ENCODE data around the gene NUBPL.
A peak's percentile ranks its signal among the peaks of the same experiment; 100 is the strongest.
"Not testable (repeated sequence)": the region's sequence is repeated elsewhere in the genome, so short reads cannot be mapped to it uniquely, and the experiment has no call there.

NUBPL gene

DNA sequence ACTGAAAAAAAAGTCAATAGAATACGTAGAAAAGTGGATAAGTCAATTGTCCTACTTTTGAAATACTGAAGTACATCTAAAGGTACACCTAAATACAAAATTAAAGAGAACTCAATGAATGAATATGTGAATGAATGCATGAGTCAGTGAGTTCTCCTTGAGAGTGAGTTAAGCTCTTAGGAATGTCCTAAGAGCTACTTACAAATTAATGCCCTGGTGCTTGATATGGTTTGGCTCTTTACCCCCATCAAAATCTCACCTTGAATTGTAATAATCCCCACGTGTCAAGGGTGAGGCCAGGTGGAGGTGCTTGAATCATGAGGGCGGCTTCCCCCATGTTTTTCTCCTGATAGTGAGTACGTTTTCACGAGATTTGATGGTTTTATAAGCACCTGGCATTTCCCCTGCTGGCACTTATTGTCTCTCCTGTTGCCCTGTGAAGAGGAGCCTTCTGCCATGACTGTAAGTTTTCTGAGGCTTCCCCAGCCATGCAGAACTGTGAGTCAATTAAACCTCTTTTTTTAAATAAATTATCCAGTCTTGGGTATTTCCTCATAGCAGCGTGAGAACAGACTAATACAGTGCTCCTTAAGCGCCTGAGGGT lies 323.7 kb downstream of the NUBPL start:
- no peak for DNase-seq

DNA sequence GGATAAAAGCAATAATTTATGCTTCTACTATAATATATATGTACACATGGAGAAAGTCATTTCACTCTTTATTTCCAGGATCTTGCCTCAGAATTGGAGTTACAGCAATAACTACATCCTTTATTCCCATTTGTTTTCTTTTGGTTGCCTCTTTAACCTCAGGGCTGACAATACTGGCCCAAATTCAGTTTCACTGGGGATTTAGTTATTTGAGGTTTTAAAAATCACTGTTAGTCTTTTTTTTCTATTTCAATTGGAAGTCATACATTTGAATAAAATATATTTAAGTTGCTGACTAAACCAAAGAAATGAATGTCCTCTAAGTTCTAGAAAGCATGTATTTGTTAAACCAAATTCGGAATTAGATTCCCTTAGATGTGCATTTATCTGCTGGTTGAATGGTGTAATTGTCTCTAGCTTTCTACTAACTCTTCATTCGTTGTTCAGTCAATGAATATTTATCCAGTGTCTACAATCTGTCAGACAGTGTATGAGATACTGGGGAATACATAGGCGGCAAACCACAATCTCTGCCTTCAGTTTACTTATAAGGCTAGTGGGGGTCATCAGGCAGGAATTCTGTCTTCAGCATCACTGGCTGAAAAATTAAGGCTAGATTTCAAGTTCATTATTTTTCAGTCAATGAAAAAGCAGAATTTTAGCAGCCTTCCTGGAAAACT lies 325.1 kb downstream of the NUBPL start:
- DNase-seq = no peak

DNA sequence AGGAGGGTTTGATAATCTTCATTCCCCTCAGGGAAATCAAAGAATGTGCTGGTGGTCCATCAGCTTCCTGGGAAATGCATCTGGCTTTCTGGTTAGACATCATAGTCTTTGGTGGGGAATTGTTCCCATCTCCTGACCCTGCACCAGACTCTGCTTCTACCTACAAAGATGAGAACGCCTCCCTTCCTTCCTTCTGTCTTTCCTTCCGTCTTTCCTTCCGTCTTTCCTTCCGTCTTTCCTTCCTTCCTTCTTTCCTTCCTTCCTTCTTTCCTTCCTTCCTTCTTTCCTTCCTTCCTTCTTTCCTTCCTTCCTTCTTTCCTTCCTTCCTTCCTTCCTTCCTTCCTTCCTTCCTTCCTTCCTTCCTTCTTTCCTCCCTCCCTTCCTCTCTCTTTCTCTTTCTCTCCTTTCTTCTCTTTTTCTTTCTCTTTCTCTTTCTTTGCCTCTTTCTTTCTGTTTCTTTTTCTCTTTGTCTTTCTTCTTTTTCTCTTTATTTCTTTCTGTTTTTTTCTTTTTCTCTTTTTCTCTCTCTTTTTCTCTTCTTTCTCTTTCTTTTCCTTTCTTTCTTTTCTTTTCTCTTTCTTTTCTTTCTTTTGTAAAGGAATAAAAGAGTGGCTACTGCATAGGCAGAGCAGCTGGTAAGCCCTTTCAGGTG lies 326.9 kb downstream of the NUBPL start:
- no peak for DNase-seq

DNA sequence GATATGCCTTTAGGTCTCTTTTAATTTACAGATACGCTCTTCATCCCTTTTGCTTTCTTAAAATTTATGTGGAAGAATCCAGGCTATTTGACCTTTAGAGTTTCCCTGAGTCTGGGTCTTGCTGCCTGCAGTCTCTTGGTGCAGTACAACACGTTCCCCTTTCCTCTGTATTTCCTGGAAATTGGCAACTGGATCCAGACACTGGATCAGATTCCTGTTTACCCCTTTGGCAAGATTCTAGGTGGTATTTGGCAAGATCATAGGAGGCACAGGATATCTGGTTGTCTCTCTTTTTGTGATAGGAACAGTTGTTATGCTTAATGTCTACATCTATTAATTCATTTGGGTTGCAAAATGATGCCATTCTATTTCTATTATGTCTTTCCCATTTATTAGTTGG lies 328.1 kb downstream of the NUBPL start:
- DNase-seq = no peak

DNA sequence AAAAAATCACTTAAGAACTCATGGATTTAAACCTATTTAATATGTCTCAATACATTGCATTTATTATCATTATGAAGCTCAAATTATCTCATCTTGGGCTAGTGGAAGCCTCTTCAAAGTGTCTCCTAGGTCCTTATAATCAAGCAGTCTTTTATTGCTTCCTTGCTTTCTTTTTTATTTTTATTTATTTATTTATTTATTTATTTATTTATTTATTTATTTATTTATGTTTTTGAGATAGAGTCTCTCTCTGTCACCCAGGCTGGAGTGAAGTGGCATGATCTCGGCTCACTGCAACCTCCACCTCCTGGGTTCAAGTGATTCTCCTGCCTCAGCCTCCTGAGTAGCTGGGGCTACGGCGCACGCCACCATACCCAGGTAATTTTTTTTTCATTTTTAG lies 329.0 kb downstream of the NUBPL start:
- DNase-seq = not testable (repeated sequence)

DNA sequence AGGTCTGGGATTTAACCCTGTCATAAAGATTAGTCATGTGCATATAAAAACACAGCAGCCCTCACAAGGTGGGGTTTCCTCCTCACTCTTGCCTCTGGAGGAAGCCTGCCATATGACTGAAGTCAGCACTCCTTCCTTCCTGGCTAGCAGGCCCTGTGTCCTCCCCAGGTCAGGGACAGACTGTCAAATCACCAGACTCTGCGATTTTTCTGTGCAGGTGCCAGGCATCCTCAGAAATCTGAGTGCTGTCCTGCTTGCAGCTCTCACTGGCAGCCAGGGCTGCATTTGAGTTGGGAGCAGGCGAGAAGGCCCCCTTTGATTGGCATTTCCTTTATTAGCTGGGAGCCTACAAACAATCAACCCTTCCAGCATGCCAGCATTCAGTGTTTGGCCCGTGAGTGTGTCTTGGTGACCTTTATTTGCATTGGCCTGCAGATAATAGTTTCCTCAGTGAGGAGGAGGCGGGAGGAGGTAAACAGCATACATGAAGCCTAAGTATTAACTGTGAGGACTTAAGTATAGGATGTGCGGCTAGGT lies 332.1 kb downstream of the NUBPL start:
- no peak for DNase-seq

DNA sequence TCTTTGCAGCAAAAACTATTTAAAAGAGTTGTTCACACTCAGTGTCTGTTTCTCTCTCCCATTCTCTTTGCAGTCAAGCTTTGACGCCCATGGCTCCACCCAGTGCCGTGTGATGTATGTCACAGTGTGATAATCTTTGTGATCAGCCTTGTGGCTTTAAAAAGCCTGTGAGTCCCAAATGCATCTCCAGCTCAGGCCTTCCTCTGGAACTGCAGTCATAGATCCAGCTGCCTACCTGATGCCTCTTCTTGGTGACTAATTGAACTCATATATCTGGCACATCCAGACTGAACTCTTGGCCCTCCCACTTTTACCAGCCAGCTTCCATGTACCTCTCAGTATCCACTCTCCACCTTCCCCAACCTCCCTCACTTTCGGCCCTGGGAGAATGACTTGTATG lies 333.1 kb downstream of the NUBPL start:
- no peak for DNase-seq

DNA sequence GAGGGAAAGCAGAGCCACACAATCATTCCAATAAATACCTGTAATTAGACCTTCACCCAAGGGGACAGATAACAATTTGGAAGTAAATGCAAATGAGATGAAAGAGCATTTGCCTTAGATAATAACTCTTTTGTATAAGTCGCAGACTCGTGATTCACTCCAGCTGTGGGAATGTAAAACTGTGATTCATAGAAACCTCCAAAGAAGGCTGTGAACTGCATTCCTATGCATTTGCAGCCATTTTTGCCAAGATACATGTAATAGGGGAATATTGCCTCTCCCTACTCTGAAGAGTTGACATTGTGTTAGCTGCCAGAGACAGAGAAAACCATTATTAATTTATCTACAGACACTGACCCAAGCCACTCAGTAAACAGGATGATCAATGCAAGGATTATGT lies 334.0 kb downstream of the NUBPL start:
- no peak for DNase-seq

DNA sequence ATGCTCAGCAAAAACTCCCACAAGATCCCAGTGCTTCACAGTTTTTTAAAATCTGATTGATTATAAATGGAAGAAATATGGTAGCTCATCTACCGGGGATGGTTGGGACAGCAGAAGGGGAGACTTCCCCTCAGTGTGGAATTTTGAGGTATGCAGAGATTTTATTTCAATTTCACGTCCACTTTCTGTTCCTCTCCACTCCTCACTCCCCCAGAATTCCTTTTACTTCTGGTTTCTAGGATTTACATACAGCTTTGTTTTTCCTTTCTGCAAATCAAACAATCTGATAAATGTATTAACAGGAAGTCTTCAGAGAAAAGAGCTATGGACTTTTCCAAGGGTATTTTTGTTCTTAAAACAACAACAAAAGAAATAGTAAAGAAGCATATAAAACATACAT lies 334.4 kb downstream of the NUBPL start:
- peak; percentile 58 for DNase-seq

DNA sequence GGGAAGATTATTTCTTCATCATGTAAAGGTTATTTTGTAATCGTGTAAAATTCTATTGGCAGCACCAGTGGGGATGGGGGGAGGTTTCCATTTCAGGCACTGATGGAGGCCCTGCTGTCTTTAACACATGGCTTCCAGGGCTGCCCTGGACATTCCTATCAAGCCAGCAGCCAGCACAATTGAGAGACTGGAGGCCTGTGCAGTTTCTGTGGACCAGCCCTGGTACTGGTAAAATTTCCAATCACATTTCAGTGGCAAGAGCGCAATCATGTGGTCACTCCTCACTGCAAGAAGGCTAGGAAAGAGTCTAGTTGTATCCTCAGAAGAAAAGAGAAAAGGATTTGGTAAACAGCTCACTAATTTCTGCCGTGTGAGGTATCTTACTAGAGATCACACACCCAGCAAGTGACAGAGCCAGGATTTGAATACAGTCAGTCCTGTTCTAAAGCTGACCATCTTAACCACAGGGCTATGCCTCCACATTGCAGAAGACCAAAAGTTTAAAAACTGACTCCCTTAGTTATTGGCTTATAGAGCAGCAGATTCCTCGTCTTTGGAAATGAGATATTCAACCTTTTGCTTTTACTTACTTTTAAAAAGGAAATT lies 336.5 kb downstream of the NUBPL start:
- DNase-seq = no peak

DNA sequence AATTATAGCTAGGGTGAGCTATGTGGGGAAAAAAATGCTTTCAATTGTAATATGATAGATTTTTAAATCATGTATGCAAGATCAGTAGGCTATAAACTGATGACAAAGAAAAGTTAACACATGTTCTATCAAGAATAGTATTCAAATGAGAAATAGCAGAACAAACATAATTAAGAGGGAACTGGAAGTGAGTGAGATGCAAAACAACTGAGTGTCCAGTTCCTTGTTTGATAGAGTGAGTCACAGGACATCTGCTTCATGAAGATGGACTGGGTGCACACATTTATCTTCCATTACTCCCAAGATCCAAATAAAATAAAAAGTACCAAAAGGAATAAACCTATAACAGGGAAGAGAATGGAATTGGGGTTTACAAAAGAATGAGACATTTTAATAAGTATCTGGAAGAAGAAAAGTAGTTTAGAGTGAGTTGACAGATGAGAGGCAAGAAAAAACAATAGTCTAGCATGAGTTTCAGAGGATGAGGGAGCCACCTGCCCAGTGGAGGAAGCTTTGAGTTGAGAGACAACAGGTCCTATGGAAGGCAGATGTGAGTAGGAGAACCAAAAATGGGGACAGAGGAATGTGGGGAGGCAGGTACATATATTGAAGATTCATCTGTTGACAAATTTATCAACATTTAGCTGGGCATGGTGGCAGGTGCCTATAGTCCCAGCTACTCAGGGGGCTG lies 337.8 kb downstream of the NUBPL start:
- DNase-seq = peak; percentile 80

DNA sequence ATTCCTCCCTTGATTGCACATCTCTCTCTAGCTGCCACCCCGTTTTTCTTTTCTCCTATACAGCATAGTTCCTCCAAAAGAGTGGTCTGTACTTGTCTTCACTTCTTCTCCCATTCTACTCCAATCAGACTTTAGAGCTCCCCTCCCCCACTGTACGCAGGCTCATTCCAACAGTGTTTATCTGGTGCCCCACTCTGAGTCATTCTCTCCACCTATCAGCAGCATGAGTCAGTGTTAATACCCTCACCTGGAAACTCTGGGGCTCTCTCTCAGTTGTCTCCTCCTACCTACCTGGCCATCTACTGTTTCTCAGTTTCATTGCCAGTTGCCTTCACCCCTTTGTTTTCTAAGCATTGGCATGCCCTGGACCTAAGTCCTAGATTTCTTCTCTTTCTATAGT lies 340.8 kb downstream of the NUBPL start:
- DNase-seq = no peak

DNA sequence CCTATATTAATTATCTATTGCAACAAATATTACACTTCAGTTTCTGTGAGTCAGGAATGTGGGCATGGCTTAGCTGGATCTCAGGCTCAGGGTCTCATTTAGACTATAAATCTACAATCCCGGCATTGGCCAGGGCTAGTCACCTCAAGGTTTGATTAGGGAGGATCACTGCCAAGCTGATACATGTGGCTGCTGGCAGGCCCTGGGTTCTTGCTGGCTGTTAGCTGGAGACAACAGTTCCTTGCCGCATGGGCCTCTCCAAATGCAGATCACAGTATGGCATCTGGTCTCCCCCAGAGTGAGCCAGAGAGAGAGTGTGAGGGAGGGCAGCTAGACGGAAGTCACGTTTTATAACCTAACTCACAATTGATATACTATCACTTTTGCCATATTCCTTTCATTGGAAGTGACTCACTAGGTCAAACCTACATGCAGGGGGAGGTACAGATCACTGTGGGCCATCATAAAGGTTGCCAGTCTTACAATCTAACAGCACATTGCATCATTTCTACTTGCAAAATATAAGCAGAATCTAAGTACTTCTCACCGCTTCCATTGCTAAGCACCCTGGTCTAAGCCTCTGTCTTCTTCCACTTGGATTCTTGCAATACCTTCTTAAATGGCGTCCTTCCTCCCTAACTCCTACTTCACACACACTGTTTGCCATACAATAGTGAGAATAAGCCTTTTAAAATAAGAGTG lies 341.9 kb downstream of the NUBPL start:
- DNase-seq = no peak

DNA sequence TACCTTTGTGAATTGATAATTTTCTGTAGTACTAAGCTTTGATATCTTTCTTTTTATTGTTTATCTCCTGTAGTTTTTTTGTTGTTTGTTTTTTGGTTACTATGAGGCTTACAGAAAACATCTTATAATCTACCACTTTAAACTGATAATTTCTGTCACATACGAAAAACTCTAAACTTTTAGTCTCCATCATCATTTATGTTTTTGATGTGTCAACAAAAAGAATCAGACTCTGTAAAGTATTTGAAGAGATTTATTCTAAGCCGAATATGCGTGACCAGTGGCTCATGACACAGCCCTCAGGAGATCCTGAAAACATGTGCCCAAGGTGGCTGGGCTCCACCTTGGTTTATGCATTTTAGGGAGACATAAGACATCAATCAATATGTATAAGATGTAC lies 348.8 kb downstream of the NUBPL start:
- DNase-seq = no peak
